Chondrocyte (in vitro differentiated cells): ENCODE data around the gene GADL1. TPM values are rescaled to one million over a fixed set of nuclear protein-coding genes. Genes with fewer than 3 reads are reported as not detected.

Experiments
- DNase-seq: peaks from one replicate; pipeline ENCODE4 v3.0.0; 2021; ENCODE audit warnings: mixed read lengths, low spot score
- H3K27ac Mint-ChIP-seq: one replicate; pipeline ENCODE4 v1.8.0; 2021; ENCODE audit warnings: mild to moderate bottlenecking, moderate library complexity, mixed read lengths; ENCODE audit not compliant: unreplicated experiment
- H3K27me3 Mint-ChIP-seq: 2 replicates; pipeline ENCODE4 v1.8.0; 2021; ENCODE audit warnings: low read depth, mixed read lengths
- H3K36me3 Mint-ChIP-seq: 2 replicates; pipeline ENCODE4 v1.8.0; 2021; ENCODE audit warnings: low read depth, mixed read lengths
- H3K4me1 Mint-ChIP-seq: 2 replicates; pipeline ENCODE4 v1.8.0; 2021; ENCODE audit warnings: low read depth, mild to moderate bottlenecking, mixed read lengths
- H3K4me3 Mint-ChIP-seq: one replicate; pipeline ENCODE4 v1.8.0; 2021; ENCODE audit warnings: mild to moderate bottlenecking, moderate library complexity, mixed read lengths; ENCODE audit not compliant: unreplicated experiment
- H3K9me3 Mint-ChIP-seq: 2 replicates; pipeline ENCODE4 v1.8.0; 2021; ENCODE audit warnings: low read depth, mixed read lengths
- CTCF ChIP-seq: fragments of 200-600 bp; sonication (generic); IDR thresholded peaks from 2 replicates; pipeline ENCODE4 v1.5.0; 2021; ENCODE audit warnings: antibody characterized with exemption, mild to moderate bottlenecking, moderate library complexity
- total RNA-seq: library from RNA; stranded (reverse); gene quantifications from 3 replicates; pipeline ENCODE4 v1.2.1, GENCODE V29; 2021

GADL1 gene
- total RNA-seq, 1 donor from 2014 or later, result not detected

DNA sequence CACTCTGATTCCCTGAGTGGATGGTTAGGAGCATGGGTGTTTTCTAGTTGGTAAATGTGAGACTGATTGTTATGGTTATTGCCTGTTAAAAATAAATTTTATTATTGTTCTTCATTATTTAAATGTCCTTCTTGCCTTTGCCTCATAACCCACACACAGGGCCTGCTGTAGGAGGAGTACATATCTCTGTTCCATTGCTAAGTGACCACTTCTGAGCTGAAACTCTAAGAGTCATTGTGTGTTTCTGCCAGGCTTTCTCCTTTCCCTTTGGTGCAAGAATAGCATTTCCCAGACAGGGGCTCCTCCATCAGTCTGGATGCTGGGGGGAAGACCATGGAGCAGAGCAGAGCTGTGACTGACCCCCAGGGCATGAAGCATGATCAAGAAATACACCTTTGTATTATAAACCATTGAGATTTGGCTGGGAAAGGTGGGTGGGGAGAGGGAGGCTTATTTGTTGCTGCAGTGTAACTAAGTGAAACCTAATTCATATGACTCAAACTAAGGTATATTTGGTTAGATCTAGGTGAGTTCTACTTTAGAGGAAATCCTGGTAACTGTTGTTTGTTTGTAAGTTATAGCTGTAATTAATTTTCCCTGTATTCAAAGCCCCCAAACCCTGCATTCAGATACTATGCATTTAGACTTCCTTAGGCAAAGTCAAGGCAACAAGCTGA, 150.7 kb downstream of the GADL1 start:
- DNase-seq, result no peak
- Mint-ChIP-seq H3K27me3 (no peaks in the 10 kb centered on the region), H3K4me3 (no peak overlapping the region), H3K9me3 (no peaks in the 10 kb centered on the region), H3K4me1 (no peaks in the 10 kb centered on the region), H3K36me3 (no peaks in the 10 kb centered on the region), H3K27ac (no peak overlapping the region)
- TF ChIP-seq CTCF, result no peak

GRCh38 chr3:30742796-30743619, 151.5 kb downstream of the GADL1 start:
- Mint-ChIP-seq H3K9me3 (no peaks in the 10 kb centered on the region), H3K4me3 (no peak overlapping the region), H3K36me3 (no peaks in the 10 kb centered on the region), H3K27ac (no peak overlapping the region), H3K27me3 (no peaks in the 10 kb centered on the region), H3K4me1 (no peaks in the 10 kb centered on the region)
- no peak for TF ChIP-seq CTCF
- DNase-seq, result no peak

- no peak for TF ChIP-seq CTCF
- H3K36me3 Mint-ChIP-seq, result no peaks in the 10 kb centered on the region
- no peak overlapping the region for H3K27ac Mint-ChIP-seq
- H3K4me3 Mint-ChIP-seq, result no peak overlapping the region
- no peaks in the 10 kb centered on the region for H3K9me3 Mint-ChIP-seq
- no peaks in the 10 kb centered on the region for H3K4me1 Mint-ChIP-seq
- no peaks in the 10 kb centered on the region for H3K27me3 Mint-ChIP-seq
- no peak for DNase-seq
These were observed 152.6 kb downstream of the GADL1 start for GRCh38 chr3:30741889-30742288.

GRCh38 chr3:30738605-30739004, 155.9 kb downstream of the GADL1 start:
- DNase-seq, result no peak
- no peaks in the 10 kb centered on the region for H3K4me1 Mint-ChIP-seq
- no peak overlapping the region for H3K4me3 Mint-ChIP-seq
- H3K9me3 Mint-ChIP-seq, result no peaks in the 10 kb centered on the region
- H3K36me3 Mint-ChIP-seq, result no peaks in the 10 kb centered on the region
- H3K27me3 Mint-ChIP-seq, result no peaks in the 10 kb centered on the region
- TF ChIP-seq CTCF, result no peak
- H3K27ac Mint-ChIP-seq, result no peak overlapping the region

DNA sequence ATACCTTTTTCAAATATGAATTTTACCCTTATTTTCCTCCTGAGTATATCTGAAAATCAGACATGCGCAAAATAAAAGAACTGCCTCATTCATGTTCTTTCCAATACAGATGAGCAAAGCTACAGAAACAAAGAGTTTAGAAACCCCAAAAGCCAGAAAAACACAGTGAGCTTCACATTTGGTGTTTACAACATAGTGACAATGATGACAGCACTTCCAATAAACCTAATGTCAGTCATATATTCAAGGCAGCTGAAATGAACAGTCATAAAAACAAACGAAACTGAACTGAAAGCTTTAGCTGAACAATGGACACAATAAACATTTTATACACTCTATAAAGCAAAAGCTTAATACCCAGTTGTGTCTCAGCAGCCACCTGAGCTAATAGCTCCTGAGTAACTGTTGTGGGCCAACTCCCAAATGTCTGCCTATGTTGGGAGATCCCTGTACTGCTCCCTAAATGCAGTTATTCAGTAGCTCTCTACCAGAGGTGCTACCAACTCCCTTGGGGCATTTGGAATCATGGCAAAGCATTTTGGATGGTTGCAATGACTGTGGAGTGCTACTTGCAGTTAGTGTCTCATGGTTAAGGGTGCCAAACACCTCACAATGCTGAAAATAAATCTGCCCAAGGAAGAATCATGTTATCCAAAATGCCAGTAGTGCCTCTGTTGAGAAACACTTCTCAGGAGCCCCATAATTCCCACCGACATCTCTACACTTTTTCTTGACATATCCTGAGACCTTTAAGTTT, 156.5 kb downstream of the GADL1 start:
- Mint-ChIP-seq H3K9me3 (no peaks in the 10 kb centered on the region), H3K27me3 (no peaks in the 10 kb centered on the region), H3K27ac (no peak overlapping the region), H3K36me3 (no peaks in the 10 kb centered on the region), H3K4me3 (no peak overlapping the region), H3K4me1 (no peaks in the 10 kb centered on the region)
- TF ChIP-seq CTCF, result no peak
- DNase-seq, result no peak
